ENCODE results near the gene NAA35.

Gene NAA35

GRCh38 chr9:86045654-86046053 is 104.7 kb downstream of the NAA35 start:
- TF ChIP-seq, protein P1, sequence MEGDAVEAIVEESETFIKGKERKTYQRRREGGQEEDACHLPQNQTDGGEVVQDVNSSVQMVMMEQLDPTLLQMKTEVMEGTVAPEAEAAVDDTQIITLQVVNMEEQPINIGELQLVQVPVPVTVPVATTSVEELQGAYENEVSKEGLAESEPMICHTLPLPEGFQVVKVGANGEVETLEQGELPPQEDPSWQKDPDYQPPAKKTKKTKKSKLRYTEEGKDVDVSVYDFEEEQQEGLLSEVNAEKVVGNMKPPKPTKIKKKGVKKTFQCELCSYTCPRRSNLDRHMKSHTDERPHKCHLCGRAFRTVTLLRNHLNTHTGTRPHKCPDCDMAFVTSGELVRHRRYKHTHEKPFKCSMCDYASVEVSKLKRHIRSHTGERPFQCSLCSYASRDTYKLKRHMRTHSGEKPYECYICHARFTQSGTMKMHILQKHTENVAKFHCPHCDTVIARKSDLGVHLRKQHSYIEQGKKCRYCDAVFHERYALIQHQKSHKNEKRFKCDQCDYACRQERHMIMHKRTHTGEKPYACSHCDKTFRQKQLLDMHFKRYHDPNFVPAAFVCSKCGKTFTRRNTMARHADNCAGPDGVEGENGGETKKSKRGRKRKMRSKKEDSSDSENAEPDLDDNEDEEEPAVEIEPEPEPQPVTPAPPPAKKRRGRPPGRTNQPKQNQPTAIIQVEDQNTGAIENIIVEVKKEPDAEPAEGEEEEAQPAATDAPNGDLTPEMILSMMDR (IDR thresholded peaks at IDR 0.05) = no peak

DNA sequence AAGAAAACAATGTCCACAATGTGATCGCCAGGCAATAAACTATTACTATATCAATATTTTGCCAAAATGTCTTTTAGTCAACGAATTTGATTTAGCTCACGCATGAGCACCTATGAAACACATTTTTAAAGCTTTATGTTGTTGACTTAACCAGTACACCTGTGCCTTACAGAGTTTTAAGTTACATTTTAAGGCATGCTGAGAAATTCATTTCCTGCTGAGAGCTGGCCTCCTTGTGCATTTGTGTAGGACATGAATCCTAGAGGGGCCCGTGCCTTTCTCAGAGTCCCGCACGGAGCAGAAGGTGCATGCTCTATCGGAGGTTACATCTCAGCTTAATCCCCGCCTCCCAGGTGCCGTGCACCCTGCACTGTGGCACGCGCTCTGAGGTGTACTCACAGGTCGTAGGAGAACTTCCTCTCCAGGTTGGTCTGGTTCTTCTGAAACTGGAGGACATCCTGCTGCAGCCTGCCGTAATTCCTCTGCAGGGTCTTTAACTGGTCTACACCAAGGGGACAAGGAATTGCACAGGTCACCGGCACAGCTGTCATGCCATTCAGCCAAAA is 105.2 kb downstream of the NAA35 start:
- TF ChIP-seq, protein P1 (IDR thresholded peaks at IDR 0.05) = no peak

DNA sequence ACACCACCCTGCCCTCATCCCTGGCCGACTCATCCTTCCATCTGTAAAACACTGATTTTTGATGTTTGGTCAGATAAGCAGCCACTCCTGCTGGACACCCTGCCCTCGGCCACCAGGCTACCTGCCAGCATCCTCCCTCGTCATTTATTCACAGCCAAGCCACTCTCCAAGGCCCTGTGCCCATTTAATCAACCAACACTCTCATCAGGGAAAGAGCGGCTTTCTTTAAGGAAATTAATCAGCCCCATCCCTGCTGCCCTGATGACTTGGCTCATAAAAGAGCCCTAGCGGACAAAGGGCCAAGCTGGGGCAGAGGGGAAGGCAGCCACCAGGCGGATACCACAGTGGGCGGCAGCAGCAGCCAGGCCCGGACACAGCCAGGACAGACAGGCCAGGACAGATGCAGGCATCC is 106.0 kb downstream of the NAA35 start:
- TF ChIP-seq, protein P1 (IDR thresholded peaks at IDR 0.05) = 0 out of 2 replicates have a peak, but pooled peaks have one; percentile 18

DNA sequence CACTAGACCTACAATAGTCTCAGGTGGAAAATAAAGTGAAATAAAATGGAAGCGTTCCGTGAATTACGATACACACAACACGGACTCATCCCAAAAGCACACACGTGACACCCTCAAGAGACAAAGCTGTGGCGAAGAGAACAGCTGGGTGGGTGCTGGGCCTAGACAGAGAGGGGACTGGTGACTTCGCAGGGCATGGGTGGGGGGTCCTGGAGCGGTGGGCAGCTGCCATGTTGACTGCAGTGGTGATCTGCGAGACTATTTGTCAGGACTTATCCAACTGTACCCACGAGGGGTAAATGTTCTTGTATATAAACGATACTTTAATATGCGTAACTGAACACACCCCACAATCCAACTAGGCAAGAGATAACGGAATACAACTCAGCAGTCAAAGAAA is 106.4 kb downstream of the NAA35 start:
- TF ChIP-seq, protein P1 (IDR thresholded peaks at IDR 0.05) = no peak

GRCh38 chr9:86052556-86053468 is 111.9 kb downstream of the NAA35 start:
- TF ChIP-seq, protein P1 (IDR thresholded peaks at IDR 0.05) = no peak

- TF ChIP-seq, protein P1 (IDR thresholded peaks at IDR 0.05) = no peak
These were observed 113.7 kb downstream of the NAA35 start for GRCh38 chr9:86054695-86055094.

GRCh38 chr9:86057491-86057890 is 116.5 kb downstream of the NAA35 start:
- TF ChIP-seq, protein P1 (IDR thresholded peaks at IDR 0.05) = no peak
